NK-92 (cell line): ENCODE results near the gene NFIA.
"Not testable (repeated sequence)": the region's sequence is repeated elsewhere in the genome, so short reads cannot be mapped to it uniquely, and the experiment has no call there.

Experiments
- DNase-seq: peaks from one replicate; lab custom pipeline; 2025; ENCODE audit not compliant: unreplicated experiment; lab: John Stamatoyannopoulos, UW

Gene NFIA

GRCh38 chr1:61125263-61125662 lies 42.9 kb downstream of the NFIA start:
- DNase-seq, result no peak

GRCh38 chr1:61125895-61126294 lies 43.5 kb downstream of the NFIA start:
- no peak for DNase-seq

- not testable (repeated sequence) for DNase-seq
Measured at GRCh38 chr1:61126843-61127242, 44.5 kb downstream of the NFIA start.

GRCh38 chr1:61130338-61131000 lies 48.1 kb downstream of the NFIA start:
- no peak for DNase-seq

GRCh38 chr1:61131248-61131647 lies 48.9 kb downstream of the NFIA start:
- no peak for DNase-seq

GRCh38 chr1:61131716-61132115 lies 49.4 kb downstream of the NFIA start:
- DNase-seq, result no peak

GRCh38 chr1:61132176-61132638 lies 49.8 kb downstream of the NFIA start:
- no peak for DNase-seq

- no peak for DNase-seq
Measured at GRCh38 chr1:61132645-61133334, 50.4 kb downstream of the NFIA start.

- no peak for DNase-seq
Measured at GRCh38 chr1:61133335-61134019, 51.1 kb downstream of the NFIA start.

- no peak for DNase-seq
Measured at GRCh38 chr1:61135291-61135690, 52.9 kb downstream of the NFIA start.

- DNase-seq, result no peak
Measured at GRCh38 chr1:61138305-61138704, 55.9 kb downstream of the NFIA start.

- DNase-seq, result no peak
Measured at GRCh38 chr1:61138921-61139774, 56.8 kb downstream of the NFIA start.

- DNase-seq, result no peak
Measured at GRCh38 chr1:61139775-61140549, 57.6 kb downstream of the NFIA start.

- no peak for DNase-seq
Measured at GRCh38 chr1:61140778-61141177, 58.4 kb downstream of the NFIA start.

GRCh38 chr1:61141288-61142042 lies 59.1 kb downstream of the NFIA start:
- no peak for DNase-seq

GRCh38 chr1:61142043-61142440 lies 59.7 kb downstream of the NFIA start:
- no peak for DNase-seq

- no peak for DNase-seq
Measured at GRCh38 chr1:61142726-61143500, 60.6 kb downstream of the NFIA start.

GRCh38 chr1:61143821-61144424 lies 61.6 kb downstream of the NFIA start:
- DNase-seq, result no peak
